GM12864 (cell line): Measurements from ENCODE around the gene RYR2.
"Not testable (repeated sequence)": the region's sequence is repeated elsewhere in the genome, so short reads cannot be mapped to it uniquely, and the experiment has no call there.

Source experiments
- DNase-seq: peaks from one replicate; pipeline ENCODE4 v3.0.0-alpha.2; 2011; ENCODE audit warnings: low read depth
- H3K4me3 ChIP-seq: 2 replicates; pipeline ENCODE4 v1.5.1; 2011; ENCODE audit warnings: mild to moderate bottlenecking, low read depth, low read length, control low read depth
- TF ChIP-seq, protein P1 (sequence below): IDR thresholded peaks from 2 replicates; pipeline ENCODE4 v1.5.1; 2011; ENCODE audit warnings: low read depth, mild to moderate bottlenecking, moderate library complexity, low read length, control low read depth, inconsistent platforms; ENCODE audit errors: missing control alignments

Gene RYR2

DNA sequence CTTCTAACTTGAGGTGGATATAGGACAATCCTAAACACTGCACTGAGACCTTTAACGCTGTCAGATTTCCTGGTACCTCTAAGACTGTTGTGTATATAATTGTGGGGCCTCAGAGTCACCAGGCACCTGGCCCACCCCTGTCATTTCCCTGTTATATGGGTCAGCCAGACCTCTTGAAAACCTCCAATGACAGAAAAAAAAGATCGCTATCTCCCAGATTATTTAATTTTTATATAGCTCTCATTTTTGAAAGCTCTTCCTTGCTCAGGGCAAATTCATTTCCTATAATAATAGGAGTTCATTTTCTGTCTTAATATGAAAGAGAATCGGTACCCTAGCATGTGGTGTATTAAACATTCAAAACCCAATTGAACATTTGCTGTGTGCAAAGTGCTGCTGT, 792.1 kb downstream of the RYR2 start:
- TF ChIP-seq, protein P1, sequence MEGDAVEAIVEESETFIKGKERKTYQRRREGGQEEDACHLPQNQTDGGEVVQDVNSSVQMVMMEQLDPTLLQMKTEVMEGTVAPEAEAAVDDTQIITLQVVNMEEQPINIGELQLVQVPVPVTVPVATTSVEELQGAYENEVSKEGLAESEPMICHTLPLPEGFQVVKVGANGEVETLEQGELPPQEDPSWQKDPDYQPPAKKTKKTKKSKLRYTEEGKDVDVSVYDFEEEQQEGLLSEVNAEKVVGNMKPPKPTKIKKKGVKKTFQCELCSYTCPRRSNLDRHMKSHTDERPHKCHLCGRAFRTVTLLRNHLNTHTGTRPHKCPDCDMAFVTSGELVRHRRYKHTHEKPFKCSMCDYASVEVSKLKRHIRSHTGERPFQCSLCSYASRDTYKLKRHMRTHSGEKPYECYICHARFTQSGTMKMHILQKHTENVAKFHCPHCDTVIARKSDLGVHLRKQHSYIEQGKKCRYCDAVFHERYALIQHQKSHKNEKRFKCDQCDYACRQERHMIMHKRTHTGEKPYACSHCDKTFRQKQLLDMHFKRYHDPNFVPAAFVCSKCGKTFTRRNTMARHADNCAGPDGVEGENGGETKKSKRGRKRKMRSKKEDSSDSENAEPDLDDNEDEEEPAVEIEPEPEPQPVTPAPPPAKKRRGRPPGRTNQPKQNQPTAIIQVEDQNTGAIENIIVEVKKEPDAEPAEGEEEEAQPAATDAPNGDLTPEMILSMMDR, result no peak

DNA sequence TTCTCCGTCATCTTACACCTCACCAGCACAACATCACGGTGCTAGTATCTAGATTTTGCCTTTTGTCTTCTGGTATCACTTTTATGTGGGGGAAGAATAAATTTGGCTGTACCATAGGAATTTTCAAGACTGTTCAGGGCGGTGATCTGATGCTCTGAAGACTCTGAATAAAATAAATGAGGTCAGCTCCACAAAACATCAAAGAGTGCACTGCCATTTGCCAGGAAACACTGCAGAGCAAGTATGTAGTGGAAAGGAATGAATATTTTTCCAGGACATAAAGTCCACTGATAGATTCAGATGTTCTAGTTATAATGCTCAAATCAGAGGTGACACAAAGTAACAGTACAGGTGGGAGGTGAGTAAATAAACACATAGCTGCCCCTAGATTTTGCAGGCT, 792.5 kb downstream of the RYR2 start:
- TF ChIP-seq, protein P1, result no peak
- no peak for DNase-seq
- H3K4me3 ChIP-seq, result no peak overlapping the region

More for the DNA sequence above, 792.1 kb downstream of the RYR2 start:
- no peak for DNase-seq
- no peak overlapping the region for H3K4me3 ChIP-seq

DNA sequence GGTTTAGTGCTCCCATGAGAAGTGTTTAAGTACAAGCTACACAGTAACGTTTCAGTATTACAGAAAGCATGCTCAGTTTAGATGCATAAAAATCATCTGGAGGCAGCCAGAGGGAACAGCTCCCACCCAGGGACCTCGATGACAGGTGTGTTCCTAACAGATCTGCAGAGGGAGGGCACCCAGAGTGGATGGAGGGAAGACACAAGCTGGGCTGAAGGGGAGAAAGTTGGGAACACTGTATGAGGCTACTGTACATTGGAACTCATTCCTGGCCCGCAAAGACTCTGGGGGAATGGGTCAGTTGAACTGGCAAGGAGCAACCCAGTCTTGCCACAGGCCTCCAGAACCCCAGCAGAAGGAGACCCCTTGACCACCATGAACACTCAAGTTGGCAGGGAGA, 796.3 kb downstream of the RYR2 start:
- no peak overlapping the region for H3K4me3 ChIP-seq
- TF ChIP-seq, protein P1, result no peak
- no peak for DNase-seq

DNA sequence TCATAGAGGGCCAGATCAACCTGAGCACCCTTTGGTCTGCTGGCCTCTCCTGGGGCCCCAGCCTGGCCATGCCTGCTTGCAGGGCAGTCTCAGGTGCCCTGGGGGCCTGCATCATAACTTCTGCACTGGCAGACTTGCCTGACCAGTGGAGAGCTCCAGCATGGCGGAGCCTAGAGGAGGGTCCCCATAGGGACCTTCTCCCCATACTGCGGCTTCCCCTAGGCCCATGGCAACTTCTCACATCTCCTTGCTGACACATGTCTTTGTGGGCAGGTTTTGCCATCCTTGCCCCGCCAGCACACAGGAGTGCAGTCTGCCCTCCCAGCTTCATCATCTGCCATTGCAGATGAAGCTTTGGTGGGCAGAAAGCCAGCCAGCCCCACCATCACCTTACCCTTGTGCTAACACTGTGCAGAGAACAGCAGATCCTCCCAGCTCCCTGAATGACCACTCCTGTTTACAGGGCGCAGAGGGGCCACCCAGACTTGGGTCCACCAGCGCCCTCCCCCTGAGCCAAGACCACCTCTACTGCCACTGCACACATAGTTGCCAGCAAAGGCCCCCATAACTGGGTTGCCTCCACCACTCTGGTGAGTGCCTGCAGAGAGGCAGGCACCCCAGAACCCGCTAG, 797.0 kb downstream of the RYR2 start:
- no peak overlapping the region for H3K4me3 ChIP-seq
- DNase-seq, result no peak
- TF ChIP-seq, protein P1, result no peak

DNA sequence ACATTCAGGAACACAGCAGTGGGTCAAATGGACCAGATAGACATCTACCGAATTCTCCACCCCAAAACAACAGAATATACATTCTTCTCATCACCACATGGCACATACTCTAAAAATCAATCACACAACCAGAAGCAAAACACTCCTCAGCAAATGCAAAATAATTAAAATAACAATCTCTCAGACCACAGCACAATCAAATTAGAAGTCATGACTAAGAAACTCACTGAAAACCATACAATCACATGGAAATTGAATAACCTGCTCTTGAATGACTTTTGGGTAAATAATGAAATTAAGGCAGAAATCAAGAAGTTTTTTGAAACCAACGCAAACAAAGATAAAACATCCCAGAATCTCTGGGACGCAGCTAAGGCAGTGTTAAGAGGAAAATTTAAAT, 799.5 kb downstream of the RYR2 start:
- DNase-seq, result no peak
- no peak overlapping the region for H3K4me3 ChIP-seq
- TF ChIP-seq, protein P1, result no peak

DNA sequence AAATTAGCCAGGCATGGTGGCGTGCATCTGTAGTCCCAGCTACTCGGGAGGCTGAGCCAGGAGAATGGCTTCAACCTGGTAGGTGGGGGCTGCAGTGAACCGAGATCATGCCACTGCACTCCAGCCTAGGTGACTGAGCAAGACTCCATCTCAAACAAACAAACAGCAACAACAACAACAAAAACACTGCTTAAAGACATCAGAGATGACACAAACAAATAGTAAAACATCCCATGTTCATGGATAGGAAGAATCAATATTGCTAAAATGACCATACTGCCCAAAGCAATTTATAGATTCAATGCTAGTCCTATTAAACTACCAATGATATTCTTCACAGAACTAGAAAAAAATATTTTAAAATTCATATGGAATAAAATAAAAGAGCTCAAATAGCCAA, 801.5 kb downstream of the RYR2 start:
- not testable (repeated sequence) for H3K4me3 ChIP-seq, DNase-seq

DNA sequence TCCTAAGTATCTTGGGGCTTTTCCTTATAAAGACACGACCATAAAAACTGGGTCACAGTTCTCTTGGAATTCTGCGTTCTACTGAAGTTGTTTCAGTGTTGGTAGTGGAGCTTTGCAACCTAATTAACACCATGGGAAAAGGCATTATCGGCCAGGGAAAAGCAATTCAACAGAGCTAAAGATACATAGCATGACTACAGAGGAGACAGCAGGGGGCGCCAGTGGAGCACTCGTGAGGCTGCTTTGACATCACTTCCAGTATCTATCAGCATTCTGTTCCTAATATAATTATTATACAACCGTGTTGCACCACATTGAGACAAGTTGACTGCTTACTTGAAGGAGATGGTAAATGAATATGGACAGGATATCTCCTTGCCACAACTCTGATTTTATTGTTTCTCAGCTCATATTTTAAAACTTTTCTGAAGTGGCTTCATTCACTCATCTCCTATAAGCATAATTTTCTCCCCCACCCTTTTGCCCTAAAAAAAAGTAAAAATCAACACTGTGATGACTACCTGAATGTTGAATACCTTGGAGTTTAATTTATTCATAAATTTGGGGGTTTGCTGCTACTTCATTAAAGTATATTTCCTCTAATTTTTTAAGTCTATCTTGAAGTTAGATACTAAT, 809.3 kb downstream of the RYR2 start:
- TF ChIP-seq, protein P1, result peak; percentile 60
- H3K4me3 ChIP-seq, result no peak overlapping the region
- DNase-seq, result no peak
